Measurements from ENCODE around the gene GTF2E1. TPM values are rescaled to one million over a fixed set of nuclear protein-coding genes. Genes with fewer than 3 reads are reported as not detected.

Gene GTF2E1
- total and polyA plus RNA-seq, 2 of the 4 experiments (the other 2 are of a cell fraction) = 8.2 to 18.5 TPM

GRCh38 chr3:120791913-120792312 is 49.4 kb downstream of the GTF2E1 start:
- Histone ChIP-seq H4K8ac (ENCODE audit: low read depth in 2 of 2, low read length in 2 of 2) (peak overlapping the region; percentile 48 to 72; a peak in 2 of 4 replicates), H3K4me2 (ENCODE audit: low read depth, low read length) (peak overlapping the region; percentile 71), H2AK9ac (replicated peaks; ENCODE audit: low read depth, low read length, poor library complexity) (peak overlapping the region; percentile 47), H3K79me1 (ENCODE audit: low read depth in 1 of 2, low read length in 2 of 2) (peaks cover 0 to 21% of the 10 kb centered on the region in 2 experiments; a peak in 3 of 4 replicates), H2BK15ac (ENCODE audit: low read depth, low read length) (peak overlapping the region; percentile 84; the same call in 2 of the 3 replicates), H2BK120ac (ENCODE audit: low read depth, low read length) (peak overlapping the region; percentile 98), H3K56ac (ENCODE audit: extremely low read depth, insufficient read depth, low read length) (no peak overlapping the region), H2AFZ (replicated peaks; ENCODE audit: low read length, poor library complexity) (no peak overlapping the region), H3K18ac (ENCODE audit: low read depth, low read length) (peak overlapping the region; percentile 24; the same call in 1 of the 2 replicates), H3K9me3 (ENCODE audit: control insufficient read depth, insufficient read depth, low read length) (no peaks in the 10 kb centered on the region), H3K23ac (ENCODE audit: low read depth, low read length) (peak overlapping the region; percentile 50; the same call in 1 of the 2 replicates), H4K5ac (ENCODE audit: low read depth, low read length) (no peak overlapping the region; the same call in 1 of the 2 replicates), H3K27ac (ENCODE audit: insufficient read depth, low read length) (peak overlapping the region; percentile 42), H4K20me1 (ENCODE audit: insufficient read depth, low read length) (no peaks in the 10 kb centered on the region), H3K14ac (replicated peaks; ENCODE audit: low read depth, low read length) (peak overlapping the region; percentile 96), H3K9ac (ENCODE audit: low read depth, low read length) (no peak overlapping the region), H3K4me1 (ENCODE audit: control insufficient read depth, insufficient read depth, low read length) (peaks cover 8% of the 10 kb centered on the region), H3K4me3 (ENCODE audit: insufficient read depth, low read depth, low read length) (no peak overlapping the region), H3K4ac (ENCODE audit: low read depth, low read length) (peak overlapping the region; percentile 90), H4K91ac (ENCODE audit: insufficient read depth, low read depth, low read length) (peak overlapping the region; percentile 88), H3K27me3 (ENCODE audit: control insufficient read depth, insufficient read depth, low read length) (no peaks in the 10 kb centered on the region), H2AK5ac (ENCODE audit: low read depth, low read length) (peak overlapping the region; percentile 92; the same call in 1 of the 2 replicates), H3K36me3 (ENCODE audit: control insufficient read depth, insufficient read depth, low read length) (no peaks in the 10 kb centered on the region), H3K9me1 (ENCODE audit: insufficient read depth, low read length) (peaks cover 12% of the 10 kb centered on the region), H2BK20ac (ENCODE audit: low read depth, low read length) (peak overlapping the region; percentile 98), H2BK5ac (ENCODE audit: low read depth, low read length, poor library complexity, severe bottlenecking) (peak overlapping the region; percentile 88)
- ATAC-seq (ENCODE audit: low read depth) (peak; percentile 84), DNase-seq (peak; percentile 80)
- CTCF ChIA-PET = interaction anchor here (1.0 to 1.4 kb wide), 4 partner anchors 33 to 233 kb away, joined by 3 to 4 read pairs (median 4); no protein-coding TSS in a partner anchor
- no peak for TF ChIP-seq ELK1 (IDR thresholded peaks at IDR 0.05; ENCODE audit: borderline replicate concordance, low read depth, low read length)
- TF ChIP-seq SMC3 (IDR thresholded peaks at IDR 0.05; ENCODE audit: low read depth, low read length) = peak; percentile 18; the same call in 1 of the 2 replicates
- TF ChIP-seq RAD21 (IDR thresholded peaks at IDR 0.05; ENCODE audit: low read length) = 0 out of 2 replicates have a peak, but pooled peaks have one; percentile 11
- TF ChIP-seq CEBPB (IDR thresholded peaks at IDR 0.05; ENCODE audit: low read depth, low read length) = no peak
- TF ChIP-seq FOS (IDR thresholded peaks at IDR 0.05; ENCODE audit: low read depth, low read length) = peak; percentile 67
- 0 out of 2 replicates have a peak, but pooled peaks have one; percentile 12 for TF ChIP-seq CTCF (conservative IDR thresholded peaks at IDR 0.05; ENCODE audit: low read depth, low read length)
- POLR2A ChIA-PET (ENCODE audit: unreplicated experiment) = interaction anchor here (0.6 kb wide), 1 partner anchor 441 kb away, joined by 4 read pairs; no protein-coding TSS in a partner anchor
- dilution Hi-C loops (cut with HindIII; ENCODE audit: low sequenced_read_pairs, unreplicated experiment) = no loop called here
- no CpG with 5 or more reads among the region's 1 CpG for WGBS, 2 experiments (ENCODE audit: extremely low coverage in 2 of 2, insufficient read length in 1 of 2)
- in situ Hi-C loops (cut with MboI; ENCODE audit: low sequenced_read_pairs) = loop anchor here (5.0 to 25.0 kb wide), 4 partner anchors 197 to 547 kb away; partner anchors contain the start of gene NDUFB4
- BruUV-seq (replicated peaks) = no TSS peak
- intact Hi-C loops (cut with micrococcal nuclease) = loop anchor here (10.0 kb wide), 2 partner anchors 197 to 367 kb away; partner anchors contain the start of gene NDUFB4

Measured in IMR-90 (cell line).